ENCODE results near the gene PLXNA1.

DNA sequence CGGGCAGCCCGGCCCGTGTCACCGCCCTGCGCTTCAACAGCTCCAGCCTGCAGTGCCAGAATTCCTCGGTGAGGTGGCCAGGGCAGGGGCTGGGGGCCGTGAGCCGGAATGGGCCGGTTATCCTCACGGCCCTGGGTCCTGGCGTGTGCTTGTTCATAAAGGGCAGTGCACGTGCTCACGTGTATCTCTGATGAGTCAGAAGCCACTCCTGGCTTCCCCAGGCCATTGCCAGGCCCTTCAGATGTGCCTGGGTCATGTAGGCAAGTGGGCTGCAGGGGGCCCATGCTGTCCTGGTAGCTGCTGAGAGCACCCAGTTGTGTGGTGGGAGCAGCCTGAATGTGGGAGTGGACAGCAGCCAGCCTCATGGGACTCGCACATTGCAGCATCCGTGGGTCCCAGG lies 29.2 kb downstream of the PLXNA1 start:
- TF ChIP-seq POLR2A (IDR thresholded peaks at IDR 0.05; ENCODE audit: low read depth, low read length) (no peak), POLR2AphosphoS5 (IDR thresholded peaks at IDR 0.05; ENCODE audit: low read depth, low read length) (no peak), TAF1 (IDR thresholded peaks at IDR 0.05; ENCODE audit: low read depth, low read length) (no peak)

Measured in GM12891 (cell line).